Ovary (tissue), 3 donors: Measurements from ENCODE around the gene LEF1.

Experiments used
- EP300 ChIP-seq: sonication (generic); formaldehyde crosslinking; IDR thresholded peaks from one replicate; pipeline ENCODE4 v1.6.1; 2017; ENCODE audit warnings: antibody characterized with exemption
- POLR2A ChIP-seq: fragments of 450-650 bp; IDR thresholded peaks from one replicate; pipeline ENCODE4 v1.6.1; 2017; ENCODE audit warnings: antibody characterized with exemption, mild to moderate bottlenecking, moderate library complexity
- TF ChIP-seq, protein P1 (sequence below), 3 donors: fragments of 450-650 bp in 2 of 3; fragments of 200-600 bp in 1 of 3; IDR thresholded peaks; one replicate each; pipeline versions ENCODE4 v1.5.1 to v1.8.0; 2016 to 2022; ENCODE audit warnings: antibody characterized with exemption in 3 of 3, mild to moderate bottlenecking in 1 of 3
- donor health status: DM: no; HTN: no; CAD: no.

GRCh38 chr4:108181704-108182103 lies 13.0 kb upstream of the LEF1 start:
- TF ChIP-seq, protein P1, sequence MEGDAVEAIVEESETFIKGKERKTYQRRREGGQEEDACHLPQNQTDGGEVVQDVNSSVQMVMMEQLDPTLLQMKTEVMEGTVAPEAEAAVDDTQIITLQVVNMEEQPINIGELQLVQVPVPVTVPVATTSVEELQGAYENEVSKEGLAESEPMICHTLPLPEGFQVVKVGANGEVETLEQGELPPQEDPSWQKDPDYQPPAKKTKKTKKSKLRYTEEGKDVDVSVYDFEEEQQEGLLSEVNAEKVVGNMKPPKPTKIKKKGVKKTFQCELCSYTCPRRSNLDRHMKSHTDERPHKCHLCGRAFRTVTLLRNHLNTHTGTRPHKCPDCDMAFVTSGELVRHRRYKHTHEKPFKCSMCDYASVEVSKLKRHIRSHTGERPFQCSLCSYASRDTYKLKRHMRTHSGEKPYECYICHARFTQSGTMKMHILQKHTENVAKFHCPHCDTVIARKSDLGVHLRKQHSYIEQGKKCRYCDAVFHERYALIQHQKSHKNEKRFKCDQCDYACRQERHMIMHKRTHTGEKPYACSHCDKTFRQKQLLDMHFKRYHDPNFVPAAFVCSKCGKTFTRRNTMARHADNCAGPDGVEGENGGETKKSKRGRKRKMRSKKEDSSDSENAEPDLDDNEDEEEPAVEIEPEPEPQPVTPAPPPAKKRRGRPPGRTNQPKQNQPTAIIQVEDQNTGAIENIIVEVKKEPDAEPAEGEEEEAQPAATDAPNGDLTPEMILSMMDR (IDR thresholded peaks at IDR 0.05), result no peak
- no peak for TF ChIP-seq POLR2A
- TF ChIP-seq EP300, result no peak
